ENCODE measurements around the gene PTPN2.
"Not testable (repeated sequence)": the region's sequence is repeated elsewhere in the genome, so short reads cannot be mapped to it uniquely, and the experiment has no call there.

PTPN2 gene

GRCh38 chr18:12820506-12820905 lies 63.5 kb downstream of the PTPN2 start:
- DNase-seq: no peak

GRCh38 chr18:12819841-12820240 lies 64.2 kb downstream of the PTPN2 start:
- no peak for DNase-seq

- DNase-seq: no peak
These were observed 64.7 kb downstream of the PTPN2 start for GRCh38 chr18:12819322-12819721.

- no peak for DNase-seq
These were observed 65.8 kb downstream of the PTPN2 start for GRCh38 chr18:12818243-12818642.

GRCh38 chr18:12816451-12816850 lies 67.6 kb downstream of the PTPN2 start:
- DNase-seq: no peak

- no peak for DNase-seq
These were observed 72.7 kb downstream of the PTPN2 start for GRCh38 chr18:12811191-12811950.

- no peak for DNase-seq
These were observed 80.7 kb downstream of the PTPN2 start for GRCh38 chr18:12803069-12803936.

GRCh38 chr18:12802538-12802937 lies 81.5 kb downstream of the PTPN2 start:
- DNase-seq: no peak

GRCh38 chr18:12796448-12796847 lies 87.6 kb downstream of the PTPN2 start:
- no peak for DNase-seq

GRCh38 chr18:12791610-12792009 lies 92.4 kb downstream of the PTPN2 start:
- DNase-seq: no peak

- no peak for DNase-seq
These were observed 97.4 kb downstream of the PTPN2 start for GRCh38 chr18:12786669-12787068.

GRCh38 chr18:12783524-12783923 lies 100.5 kb downstream of the PTPN2 start:
- no peak for DNase-seq

- DNase-seq: no peak
These were observed 101.5 kb downstream of the PTPN2 start for GRCh38 chr18:12782521-12782920.

- no peak for DNase-seq
These were observed 104.6 kb downstream of the PTPN2 start for GRCh38 chr18:12779456-12779855.

GRCh38 chr18:12779043-12779442 lies 105.0 kb downstream of the PTPN2 start:
- DNase-seq: no peak

GRCh38 chr18:12777500-12777944 lies 106.5 kb downstream of the PTPN2 start:
- DNase-seq: no peak

- DNase-seq: no peak
These were observed 107.1 kb downstream of the PTPN2 start for GRCh38 chr18:12776821-12777471.

GRCh38 chr18:12776415-12776814 lies 107.6 kb downstream of the PTPN2 start:
- DNase-seq: not testable (repeated sequence)

GRCh38 chr18:12774982-12775381 lies 109.1 kb downstream of the PTPN2 start:
- peak; percentile 21 for DNase-seq

GRCh38 chr18:12773369-12773768 lies 110.7 kb downstream of the PTPN2 start:
- DNase-seq: no peak

- DNase-seq: no peak
These were observed 111.9 kb downstream of the PTPN2 start for GRCh38 chr18:12772111-12772510.

GRCh38 chr18:12770469-12771219 lies 113.4 kb downstream of the PTPN2 start:
- DNase-seq: no peak
